Activated CD4-positive, CD25-positive, alpha-beta regulatory T cell (primary cell): ENCODE results near the gene GTF2IRD1.
"Not testable (repeated sequence)": the region's sequence is repeated elsewhere in the genome, so short reads cannot be mapped to it uniquely, and the experiment has no call there.

Source experiments
- DNase-seq, 4 experiments: peaks; one replicate each; lab custom pipeline; 2025; lab: John Stamatoyannopoulos, UW

Gene GTF2IRD1

DNA sequence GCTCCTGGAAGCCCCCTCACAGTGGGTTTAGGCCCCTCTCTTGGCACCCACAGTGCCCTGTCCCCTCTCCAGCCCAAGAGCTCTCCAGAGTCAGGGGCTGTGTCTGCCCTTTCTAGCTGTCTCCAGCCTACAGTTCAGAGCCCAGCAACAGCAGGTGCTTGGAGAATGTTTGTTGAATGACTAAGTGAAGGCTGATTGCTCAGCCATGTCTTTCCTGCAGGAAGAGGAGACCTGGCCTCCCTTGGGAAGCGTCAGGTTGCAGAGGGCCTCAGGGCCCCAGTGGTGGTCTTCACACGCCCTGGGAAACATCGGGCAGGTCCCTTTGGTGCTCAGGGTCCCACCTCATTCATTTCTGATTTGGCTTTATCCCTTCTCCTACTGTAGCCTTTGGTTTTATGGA lies 62.5 kb downstream of the GTF2IRD1 start:
- no peak for DNase-seq

DNA sequence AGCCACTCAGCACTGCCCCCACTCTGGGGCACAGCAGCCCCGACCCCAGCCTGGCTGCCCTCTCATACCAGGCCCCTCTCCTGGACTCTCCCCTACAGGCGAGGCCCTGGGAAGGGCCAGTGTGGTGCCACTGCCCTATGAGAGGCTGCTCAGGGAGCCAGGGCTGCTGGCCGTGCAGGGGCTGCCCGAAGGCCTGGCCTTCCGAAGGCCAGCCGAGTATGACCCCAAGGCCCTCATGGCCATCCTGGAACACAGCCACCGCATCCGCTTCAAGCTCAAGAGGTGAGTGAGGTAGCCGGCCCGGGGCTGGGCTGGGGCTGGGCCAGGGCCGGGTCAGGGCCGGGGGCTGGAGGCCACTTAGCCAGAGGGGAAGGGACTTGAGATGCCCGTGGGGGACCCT lies 64.3 kb downstream of the GTF2IRD1 start:
- no peak for DNase-seq

DNA sequence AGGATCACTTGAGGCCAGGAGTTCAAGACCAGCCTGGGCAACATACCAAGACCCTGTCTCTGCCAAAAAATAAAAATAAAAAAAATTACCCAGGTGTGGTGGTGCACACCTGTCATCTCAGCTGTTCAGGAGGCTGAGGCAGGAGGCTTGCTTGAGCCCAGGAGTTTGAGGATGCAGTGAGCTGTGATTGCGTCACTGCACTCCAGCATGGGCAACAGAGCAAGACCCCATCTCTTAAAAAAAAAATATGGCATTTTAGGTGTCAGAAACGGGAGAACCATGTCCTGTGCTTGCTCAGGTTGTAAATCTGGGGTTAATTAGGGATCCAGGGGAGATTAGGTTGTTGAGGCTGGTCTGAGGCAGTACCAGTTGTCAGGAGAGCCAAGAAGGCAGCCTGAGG lies 64.9 kb downstream of the GTF2IRD1 start:
- no peak for DNase-seq

DNA sequence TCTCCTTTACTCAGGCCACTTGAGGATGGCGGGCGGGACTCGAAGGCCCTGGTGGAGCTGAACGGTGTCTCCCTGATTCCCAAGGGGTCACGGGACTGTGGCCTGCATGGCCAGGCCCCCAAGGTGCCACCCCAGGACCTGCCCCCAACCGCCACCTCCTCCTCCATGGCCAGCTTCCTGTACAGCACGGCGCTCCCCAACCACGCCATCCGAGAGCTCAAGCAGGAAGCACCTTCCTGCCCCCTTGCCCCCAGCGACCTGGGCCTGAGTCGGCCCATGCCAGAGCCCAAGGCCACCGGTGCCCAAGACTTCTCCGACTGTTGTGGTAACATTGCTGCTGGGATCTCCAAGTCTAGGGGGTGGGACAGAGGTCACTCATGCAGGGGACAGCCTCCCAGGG lies 65.7 kb downstream of the GTF2IRD1 start:
- no peak for DNase-seq

- no peak for DNase-seq
These were observed 68.1 kb downstream of the GTF2IRD1 start for GRCh38 chr7:74521855-74522254.

GRCh38 chr7:74522281-74522905 lies 68.7 kb downstream of the GTF2IRD1 start:
- DNase-seq, result no peak

GRCh38 chr7:74523015-74523414 lies 69.3 kb downstream of the GTF2IRD1 start:
- no peak for DNase-seq

DNA sequence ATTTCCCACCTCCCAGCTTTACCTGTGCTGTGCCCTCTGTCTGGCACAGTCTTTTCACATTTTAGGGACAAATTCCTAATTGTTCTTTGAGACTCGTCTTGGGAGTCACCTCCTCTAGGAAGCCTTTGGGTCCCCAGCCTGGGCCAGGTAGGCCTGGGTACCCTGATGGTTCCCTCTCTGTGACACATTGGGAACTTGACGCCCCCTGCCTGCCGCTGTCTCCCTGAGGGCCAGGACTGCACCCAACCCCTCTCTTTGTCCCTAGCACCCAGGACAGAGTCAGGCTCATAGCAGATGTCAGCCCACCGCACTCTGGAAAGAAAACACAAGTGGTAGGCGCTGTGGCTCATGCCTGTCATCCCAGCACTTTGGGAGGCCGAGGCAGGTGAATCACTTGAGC lies 71.4 kb downstream of the GTF2IRD1 start:
- no peak for DNase-seq

GRCh38 chr7:74525881-74526280 lies 72.2 kb downstream of the GTF2IRD1 start:
- no peak for DNase-seq

DNA sequence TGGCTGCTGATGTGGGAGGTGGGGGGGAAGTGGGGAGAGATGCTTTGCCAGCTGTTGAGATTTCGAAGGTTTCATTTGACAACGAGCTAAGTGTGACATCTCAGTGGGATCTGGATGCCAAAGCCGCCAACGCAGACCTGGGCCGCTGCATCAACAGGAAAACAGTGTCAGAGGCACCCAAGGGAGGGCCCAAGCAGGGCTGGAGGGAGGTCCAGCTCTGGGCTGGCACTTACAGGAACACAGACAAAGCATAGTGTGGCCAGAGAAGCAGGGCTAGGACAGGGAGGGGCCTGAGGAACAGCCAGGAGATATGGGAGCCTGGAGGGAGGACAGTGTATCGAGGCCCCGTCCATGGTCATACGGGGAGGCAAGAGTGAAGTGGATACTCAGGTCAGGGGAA lies 73.1 kb downstream of the GTF2IRD1 start:
- no peak for DNase-seq

- no peak for DNase-seq
These were observed 74.1 kb downstream of the GTF2IRD1 start for GRCh38 chr7:74527842-74528241.

DNA sequence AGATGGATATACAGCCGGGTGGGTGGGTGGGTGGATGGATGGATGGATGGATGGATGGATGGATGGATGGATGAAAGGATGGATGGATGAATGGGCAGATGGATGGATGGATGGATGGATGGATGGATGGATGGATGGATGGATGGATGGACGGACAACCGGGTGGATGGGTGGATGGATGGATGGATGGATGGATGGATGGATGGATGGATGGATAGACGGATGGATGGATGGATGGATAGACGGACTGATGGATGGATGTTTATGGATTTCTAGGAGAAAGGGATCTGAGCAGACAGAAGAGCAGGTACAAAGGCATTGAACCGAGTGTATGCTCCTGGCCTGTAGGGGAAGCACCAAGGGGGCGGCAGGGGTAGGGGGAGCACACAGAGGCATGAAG lies 75.1 kb downstream of the GTF2IRD1 start:
- DNase-seq, result not testable (repeated sequence)

DNA sequence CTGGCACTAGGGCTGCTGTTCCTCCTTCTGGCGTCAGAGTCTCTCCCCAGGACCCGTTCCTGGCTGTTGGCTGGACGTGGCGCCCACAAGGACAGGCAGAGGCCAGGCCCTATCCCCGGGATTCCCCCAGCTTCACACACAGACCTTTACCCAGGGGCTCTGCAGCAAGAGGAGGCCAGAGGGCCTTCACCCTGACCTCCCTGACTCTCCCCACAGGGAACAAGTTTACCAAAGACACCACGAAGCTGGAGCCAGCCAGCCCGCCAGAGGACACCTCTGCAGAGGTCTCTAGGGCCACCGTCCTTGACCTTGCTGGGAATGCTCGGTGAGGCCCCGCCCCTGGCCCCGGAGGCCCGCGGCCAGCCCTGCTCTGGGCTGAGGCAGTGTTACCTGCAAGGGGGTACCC lies 82.2 kb downstream of the GTF2IRD1 start:
- DNase-seq, result no peak

GRCh38 chr7:74541937-74542336 lies 88.2 kb downstream of the GTF2IRD1 start:
- not testable (repeated sequence) for DNase-seq

DNA sequence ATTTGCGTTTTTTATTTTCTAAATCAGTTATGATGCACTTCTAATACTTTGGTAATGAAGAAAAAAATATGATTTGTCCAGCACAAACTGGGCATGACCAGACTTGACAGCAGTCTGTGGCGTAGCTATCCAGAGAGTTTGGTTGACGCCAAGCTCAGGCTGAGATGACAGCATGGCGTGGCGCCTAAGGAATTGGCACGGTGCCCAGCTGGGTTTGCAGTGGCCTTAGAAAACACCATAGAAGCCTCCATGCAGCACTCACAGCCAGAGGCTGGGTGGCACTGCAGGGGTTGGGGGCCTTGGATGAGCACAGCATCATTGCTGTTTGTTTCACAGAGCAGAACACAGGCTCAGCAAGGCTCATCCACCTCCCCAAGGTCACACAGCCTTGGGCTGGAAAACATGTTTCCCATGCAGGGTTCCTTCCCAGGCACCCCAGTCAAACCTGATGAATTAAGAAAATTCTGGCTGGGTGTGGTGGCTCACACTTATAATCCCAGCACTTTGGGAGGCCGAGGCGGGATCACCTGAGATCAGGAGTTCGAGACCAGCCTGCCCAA lies 88.9 kb downstream of the GTF2IRD1 start:
- no peak for DNase-seq

- DNase-seq, result no peak
These were observed 91.2 kb downstream of the GTF2IRD1 start for GRCh38 chr7:74544706-74545469.

- DNase-seq, result no peak
These were observed 92.2 kb downstream of the GTF2IRD1 start for GRCh38 chr7:74545921-74546320.

- not testable (repeated sequence) for DNase-seq
These were observed 99.9 kb downstream of the GTF2IRD1 start for GRCh38 chr7:74553596-74554012.

DNA sequence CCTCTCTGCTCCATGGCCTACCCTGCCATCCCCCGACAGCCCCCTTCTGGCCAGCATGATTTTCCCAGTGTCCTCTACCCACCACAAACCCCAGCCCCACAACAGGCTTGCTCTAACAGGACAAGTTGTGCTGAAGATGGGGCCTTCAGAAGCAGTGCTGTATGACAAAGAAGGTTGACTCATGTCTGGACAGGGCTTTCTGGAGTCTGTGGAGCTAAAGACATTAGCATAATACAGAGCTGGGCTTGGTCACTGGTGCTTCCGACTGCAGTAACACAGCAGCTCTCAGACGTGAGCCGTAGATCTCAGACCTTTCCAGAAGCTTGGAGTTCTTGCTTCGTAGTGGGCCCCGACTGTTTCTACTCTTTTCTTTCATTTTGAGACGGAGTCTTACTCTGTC lies 100.5 kb downstream of the GTF2IRD1 start:
- DNase-seq, result no peak

DNA sequence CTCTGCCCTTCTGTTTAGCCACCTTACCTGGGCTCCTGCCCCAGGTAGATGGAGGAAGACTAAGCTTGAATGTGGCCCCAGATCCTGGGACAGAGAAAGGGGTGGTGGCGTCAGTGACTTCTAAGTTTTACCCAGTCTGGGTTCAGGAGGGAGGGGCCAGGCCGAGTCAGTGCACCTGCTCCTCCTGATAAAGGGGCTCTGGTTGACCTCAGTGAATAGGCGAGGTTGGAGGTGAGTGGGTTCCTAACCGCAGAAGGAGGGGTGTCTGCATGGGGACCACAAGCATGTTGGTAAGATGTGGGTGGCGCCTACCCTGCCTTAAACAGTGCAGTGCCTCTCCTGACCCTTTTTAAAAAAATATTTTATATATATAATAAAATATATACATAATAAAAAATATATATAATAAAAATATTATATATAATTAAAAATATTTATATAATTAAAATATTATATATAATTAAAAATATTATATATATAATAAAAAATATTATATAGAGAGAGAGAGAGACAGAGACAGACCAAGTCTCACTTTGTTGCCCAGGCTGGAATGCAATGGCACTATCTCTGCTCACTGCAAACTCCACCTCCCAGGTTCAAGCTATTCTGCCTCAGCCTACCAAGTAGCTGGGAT lies 106.5 kb downstream of the GTF2IRD1 start:
- no peak for DNase-seq

- DNase-seq, result no peak
These were observed 108.3 kb downstream of the GTF2IRD1 start for GRCh38 chr7:74561898-74562613.

DNA sequence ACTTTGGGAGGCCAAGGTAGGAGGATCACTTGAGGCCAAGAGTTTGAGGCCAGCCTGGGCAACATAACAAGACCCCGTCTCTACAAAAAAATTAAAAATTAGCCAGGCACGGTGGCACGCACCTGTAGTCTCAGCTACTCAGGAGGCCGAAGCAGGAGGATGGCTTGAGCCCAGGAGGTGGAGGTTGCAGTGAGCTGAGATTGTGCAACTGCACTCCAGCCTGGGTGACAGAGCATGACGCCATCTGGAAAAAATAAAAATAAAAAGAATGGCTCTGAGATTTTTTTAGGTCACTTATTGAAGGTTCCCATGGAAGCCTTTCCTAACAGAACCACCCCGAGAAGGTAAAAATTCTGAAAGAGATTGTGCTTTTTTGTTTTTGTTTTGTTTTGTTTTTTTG lies 109.9 kb downstream of the GTF2IRD1 start:
- not testable (repeated sequence) for DNase-seq
